Femur (tissue), 1 donor: ENCODE measurements around the gene IDI1.
"Not testable (repeated sequence)": the region's sequence is repeated elsewhere in the genome, so short reads cannot be mapped to it uniquely, and the experiment has no call there.

Experiments used
- DNase-seq: peaks from one replicate; pipeline ENCODE4 v3.0.0-alpha.2; 2017

The IDI1 gene

DNA sequence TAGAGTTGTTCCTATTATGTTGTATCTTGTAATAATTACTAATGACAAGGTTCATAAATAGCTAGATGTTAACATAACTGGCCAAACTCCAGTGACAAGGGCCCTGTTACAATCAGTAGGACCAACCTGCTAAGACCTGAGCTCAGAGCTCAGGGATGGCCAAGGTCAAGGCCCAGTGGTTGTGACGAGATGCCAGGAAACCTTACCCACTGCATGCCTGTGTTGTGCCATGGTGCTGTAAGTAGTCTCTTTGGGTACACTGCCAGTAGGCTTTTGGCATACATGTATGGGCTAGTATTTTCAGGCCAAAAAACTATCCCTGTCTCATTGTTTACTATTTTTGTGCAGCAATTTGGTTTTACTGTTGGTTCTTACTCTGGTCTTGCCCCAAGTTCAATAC, 15.3 kb downstream of the IDI1 start:
- DNase-seq, result no peak

DNA sequence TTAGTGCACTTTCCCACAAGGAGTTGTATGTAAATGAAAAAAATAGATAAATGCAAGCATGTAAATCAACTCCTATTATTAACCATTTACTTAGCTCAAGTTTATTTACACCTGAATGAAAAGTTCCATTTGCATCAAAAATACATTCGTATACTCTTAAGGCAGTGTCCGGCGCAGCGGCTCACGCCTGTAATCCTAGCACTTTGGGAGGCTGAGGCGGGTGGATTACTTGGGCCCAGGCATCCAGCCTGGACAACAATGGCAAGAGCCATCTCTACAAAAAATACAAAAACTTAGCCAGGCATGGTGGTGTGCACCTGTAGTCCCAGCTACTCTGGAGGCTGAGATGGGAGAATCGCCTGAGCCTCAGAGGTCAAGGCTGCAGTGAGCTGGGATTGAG, 19.1 kb downstream of the IDI1 start:
- DNase-seq, result no peak

DNA sequence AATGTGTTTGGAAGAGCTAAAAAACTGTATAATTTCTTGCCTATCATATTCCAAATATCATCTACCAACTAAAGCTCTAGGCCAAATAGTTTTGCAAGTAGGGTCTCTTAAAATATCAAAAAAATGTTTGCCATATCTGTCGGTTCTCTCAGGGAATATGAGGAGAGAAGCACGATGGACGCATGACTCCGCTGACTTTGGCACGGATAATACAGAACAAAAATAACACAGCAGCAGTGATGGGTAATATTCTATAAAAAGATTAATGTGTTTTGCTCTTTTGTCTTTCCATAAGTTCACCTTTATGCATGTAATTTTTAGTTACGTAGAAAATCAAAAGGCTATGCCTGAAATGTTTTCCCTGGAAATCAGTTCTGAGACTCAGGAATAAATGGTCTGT, 22.3 kb downstream of the IDI1 start:
- DNase-seq, result no peak

DNA sequence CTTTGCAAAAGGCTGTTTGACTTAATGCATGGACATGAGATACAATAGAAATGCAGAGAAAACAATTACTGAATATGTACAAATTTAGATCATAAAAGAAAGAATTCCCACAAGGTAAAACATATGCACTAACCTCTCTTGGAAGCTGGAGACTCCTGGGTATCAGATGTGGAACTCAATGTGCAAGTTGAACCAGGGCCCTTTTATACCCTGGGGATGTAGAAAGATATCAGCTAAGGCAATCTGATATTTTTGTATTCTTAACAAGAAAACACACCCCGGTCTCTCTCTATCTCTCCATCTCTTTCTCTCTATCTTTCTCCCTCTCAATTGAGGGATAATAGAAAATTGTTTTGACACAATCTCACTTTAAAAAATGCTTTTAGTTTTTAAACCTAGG, 23.2 kb downstream of the IDI1 start, which contains the start of gene IDI2:
Gene IDI2, minus strand, starts transcription at position 177 of the 400 bp plus-strand sequence. CDS start 1,136 bp downstream, outside the sequence.
- DNase-seq, result no peak

DNA sequence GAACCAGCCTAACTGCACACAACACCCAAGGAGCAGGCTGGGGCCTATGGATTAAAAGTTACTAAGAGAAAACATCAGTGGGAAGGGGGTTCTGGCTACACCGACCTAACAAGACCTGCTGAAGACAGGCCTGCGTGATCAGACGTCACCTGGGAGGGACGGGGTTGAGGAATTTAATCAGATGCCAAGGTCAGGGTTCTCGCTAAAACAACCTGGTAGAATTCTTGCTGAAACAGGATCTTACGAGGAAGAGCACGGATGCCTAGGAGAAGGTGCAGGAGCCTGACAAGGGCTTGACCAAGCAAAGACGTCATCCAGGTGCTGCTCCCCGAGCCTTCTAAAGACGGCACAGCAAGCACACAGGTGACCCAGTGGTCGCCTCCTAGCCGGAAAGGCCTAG, 24.8 kb downstream of the IDI1 start:
- DNase-seq, result no peak

DNA sequence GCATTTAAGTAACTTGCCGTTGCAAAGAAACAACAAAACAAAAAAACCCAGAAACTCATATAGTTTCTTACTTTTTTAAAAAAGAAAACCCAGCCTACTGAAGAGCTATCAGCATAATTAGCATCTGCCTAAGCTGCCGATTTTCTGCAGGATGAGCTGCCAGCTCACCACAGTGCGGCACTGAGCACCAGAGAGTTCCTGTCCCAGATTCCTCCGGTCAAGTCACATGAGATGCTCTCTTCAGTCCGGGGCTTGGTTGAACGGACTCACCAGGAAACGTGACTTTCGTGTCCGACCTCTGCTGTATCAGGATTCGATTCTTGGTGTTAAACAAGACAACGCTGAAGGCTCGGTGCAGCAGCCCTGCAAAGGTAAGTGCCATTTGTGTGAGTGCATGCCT, 26.5 kb downstream of the IDI1 start:
- DNase-seq, result no peak

DNA sequence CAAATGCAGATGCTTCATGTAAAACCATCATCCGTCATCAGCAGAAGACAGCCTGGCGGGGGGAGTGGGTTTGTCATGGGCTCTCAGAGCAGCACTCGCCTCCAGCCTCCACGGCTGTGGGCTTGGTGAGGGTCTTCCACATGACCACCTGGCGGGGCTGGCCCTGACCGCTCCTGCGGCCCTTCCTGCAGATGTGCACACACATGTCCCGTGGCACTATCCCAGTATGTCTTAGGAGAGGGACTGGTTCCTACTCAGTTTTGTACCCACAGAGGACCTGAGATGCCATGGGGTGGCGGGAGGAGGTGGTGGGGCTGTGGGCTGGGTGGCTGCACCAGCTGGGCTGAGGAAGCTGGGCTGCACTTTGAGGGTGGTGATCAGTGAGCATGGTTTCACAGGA, 28.0 kb downstream of the IDI1 start:
- DNase-seq, result no peak

DNA sequence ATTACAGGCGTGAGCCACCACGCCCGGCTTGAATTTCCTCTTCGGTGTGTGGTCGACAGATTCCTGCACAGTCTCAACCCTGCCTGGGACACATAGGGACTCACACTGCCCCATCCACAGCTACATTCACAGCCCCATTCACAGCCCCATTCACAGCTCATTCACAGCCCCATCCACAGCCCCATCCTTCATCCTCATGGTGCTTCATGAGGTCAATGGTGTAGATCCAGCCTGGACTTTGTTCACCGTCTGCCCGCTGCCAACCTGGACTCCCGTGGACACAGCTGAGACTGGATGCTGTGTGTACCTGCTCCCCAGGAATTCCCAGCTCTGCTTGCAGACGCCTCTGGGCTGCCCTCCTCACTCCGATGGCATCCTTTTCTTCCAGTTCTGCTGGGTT, 28.5 kb downstream of the IDI1 start:
- DNase-seq, result no peak

DNA sequence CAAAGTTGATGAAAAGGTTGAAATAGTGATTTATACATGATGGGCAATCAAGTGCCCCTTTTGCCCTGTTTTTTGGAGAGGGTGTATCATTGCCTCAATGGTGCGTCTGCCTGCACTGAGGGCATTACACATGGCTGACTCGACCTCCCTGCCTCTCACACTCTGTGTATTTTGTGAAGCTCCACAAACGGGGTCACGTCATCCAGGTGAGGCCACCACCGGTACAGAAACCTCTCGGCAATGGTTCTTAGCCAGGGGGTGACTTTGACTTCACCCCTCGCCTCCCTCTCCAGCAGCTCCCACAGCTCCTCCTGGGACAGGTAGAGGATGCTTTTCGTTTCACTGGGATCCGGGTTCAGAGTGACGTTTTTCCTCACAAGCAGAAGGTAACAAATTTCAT, 29.6 kb downstream of the IDI1 start:
- DNase-seq, result no peak

DNA sequence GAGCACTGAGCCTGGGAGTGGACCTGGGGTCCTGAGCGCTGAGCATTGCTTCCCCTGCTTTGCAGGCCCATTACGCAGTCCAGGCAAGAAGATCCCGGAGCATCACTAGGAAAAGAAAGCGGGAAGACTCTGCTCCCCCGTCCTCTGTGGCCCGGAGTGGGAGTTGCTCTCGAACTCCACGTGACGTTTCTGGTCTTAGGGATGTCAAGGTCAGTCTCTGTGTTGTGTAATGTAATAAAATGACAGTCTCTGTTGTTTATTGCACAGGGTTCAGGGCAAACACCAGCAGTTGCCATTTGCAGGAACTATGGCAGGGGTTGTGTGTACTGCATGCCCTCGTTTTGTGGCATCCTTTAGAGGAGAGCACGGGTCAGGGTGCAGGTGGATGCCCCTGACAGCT, 33.2 kb downstream of the IDI1 start:
- no peak for DNase-seq

DNA sequence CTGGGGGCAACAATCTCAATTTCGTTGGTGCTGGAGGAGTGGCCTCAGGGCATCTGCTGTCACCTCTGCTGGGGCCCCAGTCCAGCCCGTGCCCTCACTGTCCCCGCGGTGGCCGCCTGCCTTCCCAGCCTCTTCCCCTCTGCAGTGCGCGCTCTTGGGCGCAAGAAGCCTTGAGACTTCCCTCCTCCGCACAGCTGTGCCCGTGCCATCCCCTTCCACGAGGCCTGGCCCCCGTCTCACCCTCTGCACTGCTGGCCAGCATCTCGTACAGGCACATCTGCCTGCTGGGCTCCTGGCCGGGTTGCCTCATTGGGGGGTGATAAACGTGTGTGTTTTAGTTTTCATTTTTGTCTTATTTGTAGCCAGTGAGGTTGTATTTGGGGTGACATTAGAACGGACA, 37.2 kb downstream of the IDI1 start:
- DNase-seq, result no peak

DNA sequence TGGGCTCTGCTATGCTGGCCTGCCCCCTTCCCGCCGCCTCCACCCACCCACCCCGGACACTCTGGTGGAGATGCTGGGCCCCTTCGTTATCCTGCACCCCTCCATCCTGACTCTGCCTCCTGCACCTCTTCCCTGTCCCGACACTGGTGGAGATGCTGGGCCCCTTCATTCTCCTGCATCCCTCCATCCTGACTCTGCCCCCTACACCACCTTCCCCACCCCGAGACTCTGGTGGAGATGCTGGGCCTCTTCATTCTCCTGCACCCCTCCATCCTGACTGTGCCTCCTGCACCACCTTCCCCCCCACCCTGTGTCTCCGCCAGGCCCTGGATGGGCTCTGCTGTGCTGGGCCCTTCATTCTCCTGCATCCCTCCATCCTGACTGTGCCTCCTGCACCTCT, 38.2 kb downstream of the IDI1 start:
- DNase-seq, result no peak

DNA sequence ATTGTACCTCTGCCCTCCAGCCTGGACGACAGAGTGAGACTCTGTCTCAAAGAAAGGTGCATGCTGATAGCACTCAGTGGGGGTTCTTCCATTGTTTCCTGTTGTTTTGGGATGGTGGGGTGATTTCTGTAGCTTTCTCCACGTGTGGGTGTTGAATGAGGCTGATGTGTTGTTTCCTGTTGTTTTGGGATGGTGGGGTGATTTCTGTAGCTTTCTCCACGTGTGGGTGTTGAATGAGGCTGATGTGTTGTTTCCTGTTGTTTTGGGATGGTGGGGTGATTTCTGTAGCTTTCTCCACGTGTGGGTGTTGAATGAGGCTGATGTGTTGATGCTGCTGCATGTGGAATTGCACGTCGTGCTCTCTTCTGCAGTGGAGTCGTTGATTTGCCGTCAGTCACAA, 39.0 kb downstream of the IDI1 start:
- not testable (repeated sequence) for DNase-seq

DNA sequence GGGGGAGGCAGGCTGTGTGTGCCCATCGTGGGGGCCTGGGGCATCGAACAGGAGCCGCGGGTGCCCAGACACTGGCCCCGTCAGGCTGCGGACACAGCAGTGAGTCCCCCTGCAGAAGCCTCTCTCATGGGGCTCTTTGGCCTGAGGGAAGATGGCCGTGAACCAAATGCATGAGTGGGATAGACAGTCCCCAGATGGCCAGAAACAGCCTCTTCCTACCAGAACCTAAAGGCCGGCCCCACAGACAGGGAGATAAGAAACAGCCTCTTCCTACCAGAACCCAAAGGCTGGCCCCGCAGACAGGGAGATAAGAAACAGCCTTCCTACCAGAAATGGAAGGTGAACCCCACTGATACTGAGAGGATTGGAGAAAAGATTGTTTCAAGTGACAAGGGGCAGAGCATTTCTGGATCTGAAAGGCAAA, 39.8 kb downstream of the IDI1 start:
- DNase-seq, result no peak

DNA sequence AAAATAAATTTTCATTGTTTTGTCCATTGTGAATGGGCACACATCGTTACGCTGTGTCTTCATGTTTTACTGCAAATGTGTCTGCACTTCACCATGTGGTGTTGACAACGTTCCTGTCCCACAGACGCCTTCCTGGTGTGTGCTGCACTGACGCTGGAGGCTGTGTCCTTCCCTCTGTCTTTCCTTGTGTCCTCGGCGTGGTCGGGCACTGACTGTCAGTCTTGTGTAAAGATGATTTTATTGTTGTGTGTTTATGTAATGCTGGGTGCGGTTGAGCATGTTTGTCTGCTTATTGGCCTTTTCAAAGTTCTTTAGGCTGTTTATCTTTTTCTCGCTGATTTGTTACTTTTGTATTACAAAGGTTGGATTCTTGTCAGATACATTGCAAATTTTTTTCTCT, 41.3 kb downstream of the IDI1 start:
- DNase-seq, result no peak

DNA sequence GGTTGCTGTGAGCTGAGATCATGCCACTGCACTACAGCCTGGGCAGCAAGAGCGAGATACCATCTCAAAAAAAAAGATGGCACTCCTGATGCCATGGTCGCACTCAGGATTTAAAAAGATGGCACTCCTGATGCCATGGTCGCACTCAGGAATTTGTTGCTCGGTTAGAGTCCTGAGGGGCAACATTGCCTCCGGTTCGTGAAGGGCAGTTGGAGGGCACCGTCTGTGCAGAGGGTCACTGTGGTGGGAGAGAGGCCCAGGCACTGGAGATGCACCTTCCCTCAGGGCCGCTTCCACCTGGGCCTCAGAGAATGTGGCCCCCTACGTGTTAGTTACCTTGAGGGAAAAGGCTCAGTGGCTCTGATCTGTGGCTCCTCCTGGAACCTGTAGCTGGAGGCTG, 42.3 kb downstream of the IDI1 start:
- DNase-seq, result no peak

DNA sequence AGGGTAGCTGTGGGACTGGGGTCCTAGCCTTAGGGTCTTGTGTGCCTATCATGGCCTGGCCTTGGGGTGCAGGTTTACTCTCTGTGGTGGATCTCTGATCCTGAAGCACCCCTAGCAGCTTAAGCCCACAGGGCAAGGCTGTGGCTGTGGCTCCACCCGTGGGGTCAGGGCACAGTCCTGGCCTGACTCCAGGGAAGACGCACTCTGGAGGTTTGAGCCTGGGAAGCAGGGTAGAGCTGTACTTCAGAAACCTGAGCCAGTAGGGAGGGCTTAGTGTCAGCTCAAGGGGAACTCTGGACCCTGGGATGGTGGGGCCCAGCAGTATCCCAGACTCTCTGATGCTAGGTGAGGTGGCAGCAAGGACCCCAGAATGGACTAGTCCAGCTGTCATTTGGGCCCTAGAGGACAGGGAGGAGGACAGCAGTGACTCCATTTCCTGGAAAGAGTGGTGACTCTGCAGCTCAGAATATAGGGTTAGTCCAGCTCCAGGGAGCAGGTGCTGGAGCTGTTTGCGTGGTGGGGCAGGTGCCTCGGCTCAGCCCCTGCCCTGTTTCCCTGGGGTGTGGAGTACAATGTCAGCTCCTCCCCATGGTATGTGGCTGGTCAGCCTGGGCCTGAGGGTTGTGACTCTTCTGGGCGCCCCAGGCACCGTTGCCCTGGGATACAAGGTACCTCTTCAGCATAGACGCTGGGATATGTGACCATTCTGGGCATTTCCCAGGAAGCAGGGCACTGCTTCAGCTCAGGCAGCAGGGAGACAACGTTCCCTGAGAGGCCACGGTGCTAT, 44.8 kb downstream of the IDI1 start:
- no peak for DNase-seq

DNA sequence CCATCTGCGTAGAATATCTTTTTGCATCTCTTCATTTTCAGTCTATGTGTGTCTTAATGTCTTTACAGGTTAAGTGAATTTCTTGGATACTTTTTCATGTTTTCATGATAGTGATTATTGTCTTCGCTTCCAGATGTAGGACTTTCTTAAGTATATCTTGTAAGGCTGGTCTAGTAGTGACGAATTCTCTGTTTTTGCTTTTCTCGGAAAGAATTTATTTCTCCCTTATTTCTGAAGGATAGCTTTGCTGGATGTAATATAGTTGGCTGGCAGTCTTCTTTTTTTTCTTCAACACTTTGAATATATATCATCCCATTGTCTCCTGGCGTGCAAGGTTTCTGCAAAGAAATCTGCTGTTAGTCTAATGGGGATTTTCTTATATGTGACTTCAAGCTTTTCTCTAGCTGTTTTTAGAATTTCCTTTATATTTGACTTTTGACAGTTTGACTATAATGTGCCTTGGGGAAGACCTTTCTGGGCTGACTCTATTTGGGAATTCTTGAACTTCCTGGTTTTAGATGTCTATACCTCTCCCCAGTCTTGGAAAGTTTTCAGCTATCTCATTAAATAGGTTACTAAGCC, 46.4 kb downstream of the IDI1 start:
- no peak for DNase-seq

DNA sequence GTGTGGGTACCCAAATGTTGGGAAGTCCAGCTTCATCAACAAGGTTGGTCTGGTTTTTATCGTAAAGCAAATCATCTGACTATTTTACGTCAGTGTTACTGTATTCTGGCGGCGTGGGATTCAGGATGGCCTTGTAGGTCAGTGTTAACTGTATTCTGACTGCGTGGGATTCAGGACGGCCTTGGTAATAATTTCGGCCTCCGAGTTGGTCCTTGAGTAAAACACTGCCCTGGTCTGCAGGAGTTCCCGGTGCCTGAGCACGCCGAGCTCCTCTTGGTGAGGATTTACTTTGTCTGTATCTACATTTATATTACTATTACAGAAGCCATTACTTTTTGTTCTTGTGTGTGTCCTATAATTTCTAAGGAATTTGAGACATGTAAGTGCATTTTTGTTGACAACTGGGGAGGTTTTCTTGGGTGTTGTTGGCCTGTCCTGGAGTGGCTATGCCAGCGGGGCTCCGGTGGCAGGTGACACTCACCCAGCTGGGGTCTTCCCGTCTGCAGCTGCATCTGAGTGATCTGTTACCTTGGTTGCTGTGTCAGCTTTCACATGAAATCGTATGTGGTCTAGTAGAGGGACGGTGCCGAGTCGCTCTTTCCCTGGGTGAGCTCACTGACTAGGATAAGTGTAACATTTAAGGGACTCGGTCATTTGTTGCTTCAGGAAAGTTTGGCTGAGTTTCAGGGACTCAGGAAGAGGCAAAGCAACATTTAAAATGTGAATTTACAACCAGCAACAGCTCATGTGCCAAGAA, 51.5 kb downstream of the IDI1 start:
- DNase-seq, result no peak

DNA sequence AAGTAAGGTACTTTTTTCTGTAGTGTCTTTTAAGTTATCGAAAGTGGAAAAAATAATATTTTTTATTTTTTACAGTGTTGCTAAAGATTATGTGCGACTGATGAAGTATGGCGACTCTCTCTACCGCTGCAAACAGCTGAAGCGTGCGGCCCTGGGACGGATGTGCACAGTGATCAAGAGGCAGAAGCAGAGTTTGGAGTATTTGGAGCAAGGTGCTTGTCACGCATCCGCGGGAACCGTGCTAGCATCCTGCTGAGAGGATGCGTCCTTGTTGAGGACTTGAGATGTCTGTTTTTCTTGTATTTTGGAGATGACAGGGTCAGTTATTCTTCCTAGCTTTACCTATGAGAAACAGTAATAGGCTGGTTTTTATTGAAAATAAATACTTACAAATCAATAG, 52.9 kb downstream of the IDI1 start:
- no peak for DNase-seq

DNA sequence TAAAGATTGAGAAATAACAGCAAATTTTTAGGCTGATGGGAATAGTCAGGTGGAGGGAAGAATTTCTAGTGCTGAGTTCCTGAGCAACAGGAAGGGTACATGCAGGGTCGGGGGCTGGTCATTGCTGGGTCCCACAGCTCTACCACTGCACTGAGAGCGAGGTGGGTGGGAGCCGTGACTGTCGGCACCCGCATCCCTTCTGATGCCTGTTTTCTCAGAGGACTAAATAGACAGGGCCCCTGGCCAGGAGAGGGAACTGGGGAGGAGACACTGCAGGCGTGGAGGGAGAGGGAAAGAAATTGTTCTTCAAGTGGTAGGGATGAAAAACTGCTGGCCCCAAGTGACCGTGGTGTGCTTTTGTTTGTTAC, 53.4 kb downstream of the IDI1 start:
- DNase-seq, result no peak

DNA sequence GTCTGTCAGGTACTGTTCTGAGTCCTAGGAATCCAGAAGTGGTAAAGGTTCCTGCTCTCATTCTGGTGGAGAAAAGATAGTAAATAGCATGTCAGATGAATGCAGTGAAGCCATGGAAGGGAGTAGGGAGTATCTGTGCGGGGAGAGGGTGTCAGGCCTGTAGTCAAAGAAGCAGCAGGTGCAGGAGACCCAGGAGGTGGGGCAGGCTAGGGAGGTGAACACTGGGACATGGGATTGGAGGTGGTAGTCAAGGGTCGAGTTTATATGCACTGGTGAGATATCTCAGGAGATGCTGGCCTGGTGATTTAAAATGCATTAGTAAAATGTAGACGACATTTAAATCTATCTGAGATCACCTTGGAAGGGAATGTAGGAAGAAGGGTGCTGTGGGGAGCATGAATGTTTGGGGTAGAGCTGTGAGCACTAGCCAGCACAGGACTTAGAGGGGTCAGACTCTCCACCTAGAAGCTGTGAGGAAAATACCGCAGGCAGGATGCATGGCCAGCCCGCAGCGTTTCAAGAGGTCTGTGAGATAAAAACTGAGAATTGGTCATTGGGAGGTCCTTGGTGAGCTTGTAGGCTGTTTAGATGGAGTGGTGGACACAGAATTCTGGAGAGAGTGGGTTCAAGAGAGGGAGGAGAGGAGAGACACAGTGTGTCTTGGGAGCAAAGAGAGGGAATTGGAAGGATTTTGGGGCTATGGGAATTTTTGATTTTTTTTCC, 53.9 kb downstream of the IDI1 start:
- no peak for DNase-seq

DNA sequence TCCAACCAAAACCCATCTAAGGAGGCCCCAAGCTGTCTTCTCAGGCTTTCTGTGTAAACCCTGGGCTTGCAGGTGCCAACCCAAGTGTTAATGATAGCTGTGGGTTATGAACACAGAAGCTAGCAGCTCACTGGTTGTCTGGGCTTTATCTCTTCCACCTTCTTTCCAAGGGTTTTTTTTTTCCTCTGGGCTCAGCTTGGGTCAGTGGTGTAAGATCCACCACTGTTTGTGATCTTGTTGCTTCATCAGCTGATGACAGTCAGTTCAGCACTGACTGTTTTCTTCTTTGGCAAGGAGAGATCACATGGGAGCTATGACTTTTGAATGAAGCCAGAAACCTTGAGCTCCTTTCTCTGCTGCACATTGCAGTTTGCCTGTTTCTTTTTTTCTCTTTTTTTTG, 56.0 kb downstream of the IDI1 start:
- DNase-seq, result no peak

DNA sequence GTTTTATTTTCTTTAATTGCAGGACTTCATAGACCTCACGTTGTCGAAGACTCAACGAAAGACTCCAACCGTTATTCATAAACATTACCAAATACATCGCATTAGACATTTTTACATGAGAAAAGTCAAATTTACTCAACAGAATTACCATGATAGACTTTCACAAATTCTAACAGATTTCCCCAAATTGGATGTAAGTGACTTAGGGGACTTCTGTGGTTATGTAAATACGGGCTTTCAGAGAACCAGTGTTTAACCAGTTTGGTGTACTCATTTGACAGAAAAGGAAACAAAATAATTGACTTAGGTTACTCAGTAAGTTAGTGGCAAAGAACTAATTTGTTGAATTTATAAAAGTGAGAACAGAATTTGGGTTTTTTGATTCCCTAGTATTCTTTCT, 56.5 kb downstream of the IDI1 start:
- no peak for DNase-seq
